ENCODE results near the gene ASCL1. TPM values are rescaled to one million over a fixed set of nuclear protein-coding genes. Genes with fewer than 3 reads are reported as not detected.

Gene ASCL1
- polyA plus RNA-seq, 2 of the 4 experiments (the other 2 are of a cell fraction): 0.05 TPM; not detected in 1

GRCh38 chr12:102976609-102977280, 19.3 kb downstream of the ASCL1 start:
- peak; percentile 84 for FAIRE-seq
- WGBS (ENCODE audit: missing lambda C conversion rate): 16% methylated on average over 5 of the region's 5 CpGs
- H3K4me1 ChIP-seq: no peaks in the 10 kb centered on the region
- no peaks in the 10 kb centered on the region for H3K9me3 ChIP-seq
- TF ChIP-seq SMC3 (IDR thresholded peaks at IDR 0.05): no peak
- TF ChIP-seq CHD2 (IDR thresholded peaks at IDR 0.05; ENCODE audit: low read length, partially characterized antibody): no peak
- TF ChIP-seq NR3C1 (IDR thresholded peaks at IDR 0.05): no peak
- TF ChIP-seq GATA3 (IDR thresholded peaks at IDR 0.05; ENCODE audit: borderline replicate concordance): no peak
- TF ChIP-seq EP300 (IDR thresholded peaks at IDR 0.05): no peak
- TF ChIP-seq MAFK (IDR thresholded peaks at IDR 0.05; ENCODE audit: partially characterized antibody): no peak
- TF ChIP-seq CHD4 (IDR thresholded peaks at IDR 0.05; ENCODE audit: borderline replicate concordance): no peak
- no peak for TF ChIP-seq JUNB (IDR thresholded peaks at IDR 0.05)
- TF ChIP-seq EHMT2 (IDR thresholded peaks at IDR 0.05; ENCODE audit: low read depth): no peak
- no peak overlapping the region for H3K4me3 ChIP-seq
- DNase-seq (ENCODE audit: low read depth in 1 of 2, low spot score in 1 of 2): no peak
- ChIA-PET CTCF (interaction anchor here (1.5 kb wide), 1 partner anchor 10 kb away, joined by 3 read pairs; no protein-coding TSS in a partner anchor), POLR2A (no interaction called here)
- H3K4me2 ChIP-seq: no peak overlapping the region
- ATAC-seq: peak; percentile 39 to 50; a peak in 1 of 6 replicates
- no peak overlapping the region for H3K27ac ChIP-seq

GRCh38 chr12:102977945-102978706, 20.7 kb downstream of the ASCL1 start:
- H3K9me3 ChIP-seq: no peaks in the 10 kb centered on the region
- DNase-seq (ENCODE audit: low read depth in 1 of 2, low spot score in 1 of 2) (no peak), ATAC-seq (no peak), FAIRE-seq (no peak)
- 49% methylated on average over 16 of the region's 16 CpGs for WGBS (ENCODE audit: missing lambda C conversion rate)
- no peak overlapping the region for H3K4me2 ChIP-seq
- ChIA-PET POLR2A (no interaction called here), CTCF (no interaction called here)
- H3K4me3 ChIP-seq: no peak overlapping the region
- H3K27ac ChIP-seq: no peak overlapping the region
- no peaks in the 10 kb centered on the region for H3K4me1 ChIP-seq
- TF ChIP-seq ATOH8 (CRISPR knock-in tag; IDR thresholded peaks at IDR 0.05; ENCODE audit: low read depth) (no peak), EP300 (IDR thresholded peaks at IDR 0.05) (no peak), ZC3H11A (IDR thresholded peaks at IDR 0.05) (no peak), TP53 (CRISPR knock-in tag; IDR thresholded peaks at IDR 0.05) (no peak), CBX2 (IDR thresholded peaks at IDR 0.05; ENCODE audit: borderline replicate concordance, low read depth) (no peak), CTCF (IDR thresholded peaks at IDR 0.05) (no peak), RNF2 (IDR thresholded peaks at IDR 0.05; ENCODE audit: borderline replicate concordance, low read depth) (no peak), ZNF302 (CRISPR knock-in tag; IDR thresholded peaks at IDR 0.05) (no peak), CHD4 (IDR thresholded peaks at IDR 0.05; ENCODE audit: borderline replicate concordance) (no peak), BHLHE40 (IDR thresholded peaks at IDR 0.05; ENCODE audit: low read depth, low read length) (no peak), MAX (IDR thresholded peaks at IDR 0.05) (no peak), HOXB5 (CRISPR knock-in tag; IDR thresholded peaks at IDR 0.05) (no peak), JUNB (IDR thresholded peaks at IDR 0.05) (no peak), SREBF2 (IDR thresholded peaks at IDR 0.05) (no peak)

GRCh38 chr12:102980350-102980749, 22.9 kb downstream of the ASCL1 start:
- Histone ChIP-seq H3K27ac (no peak overlapping the region), H3K4me1 (no peaks in the 10 kb centered on the region), H3K4me3 (no peak overlapping the region), H3K9me3 (no peaks in the 10 kb centered on the region), H3K4me2 (no peak overlapping the region)
- CTCF ChIA-PET: no interaction called here
- 76% methylated on average over 1 of the region's 1 CpG for WGBS (ENCODE audit: missing lambda C conversion rate)
- ATAC-seq: no peak
- DNase-seq (ENCODE audit: low read depth in 1 of 2, low spot score in 1 of 2): no peak
- FAIRE-seq: no peak
- TF ChIP-seq RCOR1 (IDR thresholded peaks at IDR 0.05; ENCODE audit: low read depth, low read length) (no peak), GATA3 (IDR thresholded peaks at IDR 0.05; ENCODE audit: borderline replicate concordance) (no peak), EHMT2 (IDR thresholded peaks at IDR 0.05; ENCODE audit: low read depth) (no peak), RFX5 (IDR thresholded peaks at IDR 0.05) (no peak), NPAS2 (CRISPR knock-in tag; IDR thresholded peaks at IDR 0.05; ENCODE audit: borderline replicate concordance) (no peak), ELK1 (IDR thresholded peaks at IDR 0.05; ENCODE audit: low read depth, low read length) (no peak), POLR2A (IDR thresholded peaks at IDR 0.05; ENCODE audit: low read length) (no peak), BCL3 (IDR thresholded peaks at IDR 0.05) (no peak), SREBF2 (IDR thresholded peaks at IDR 0.05) (no peak), JUNB (IDR thresholded peaks at IDR 0.05) (no peak), CEBPB (IDR thresholded peaks at IDR 0.05) (no peak)
- POLR2A ChIA-PET: no interaction called here
